CD4-positive, CD25-positive, alpha-beta regulatory T cell (primary cell): Measurements from ENCODE around the gene MRTFB. TPM values are rescaled to one million over a fixed set of nuclear protein-coding genes. Genes with fewer than 3 reads are reported as not detected.

Source experiments
- ATAC-seq, 2 donors: fragments of 150-1000 bp; cut with Tn5 transposase; one replicate each; pipeline ENCODE4 v1.10.0; 2021; ENCODE audit warnings: low read depth in 2 of 2, moderate number of reproducible peaks in 2 of 2, moderate library complexity in 1 of 2
- DNase-seq, 3 donors: peaks; one replicate each; pipeline versions ENCODE4 v3.0.0 to v3.0.0-alpha.2; 2012 to 2022; ENCODE audit warnings: mixed read lengths in 1 of 3
- H3K27ac ChIP-seq: one replicate; pipeline ENCODE4 v1.7.0; 2013; ENCODE audit warnings: mild to moderate bottlenecking, low read length; ENCODE audit not compliant: insufficient read depth, poor library complexity, severe bottlenecking
- H3K27me3 ChIP-seq: one replicate; pipeline ENCODE4 v1.7.0; 2013; ENCODE audit warnings: low read length; ENCODE audit not compliant: control insufficient read depth, insufficient read depth
- H3K36me3 ChIP-seq: one replicate; pipeline ENCODE4 v1.7.0; 2013; ENCODE audit warnings: mild to moderate bottlenecking, low read length, moderate library complexity; ENCODE audit not compliant: control insufficient read depth, insufficient read depth
- H3K4me1 ChIP-seq: 2 replicates; pipeline ENCODE4 v1.7.0; 2013; ENCODE audit warnings: mild to moderate bottlenecking, low read length; ENCODE audit not compliant: insufficient read depth, control insufficient read depth, poor library complexity, severe bottlenecking
- H3K4me3 ChIP-seq: one replicate; pipeline ENCODE4 v1.7.0; 2013; ENCODE audit warnings: low read depth, mild to moderate bottlenecking, low read length, moderate library complexity
- H3K9me3 ChIP-seq, 2 experiments: 1 replicate in 1 of 2; 2 replicates in 1 of 2; pipeline ENCODE4 v1.7.0; 2013; ENCODE audit warnings: low read length in 2 of 2, mild to moderate bottlenecking in 1 of 2, moderate library complexity in 1 of 2; ENCODE audit not compliant: control insufficient read depth in 2 of 2
- H3K27ac Mint-ChIP-seq, 3 donors: one replicate each; pipeline ENCODE4 v1.8.0; 2020 to 2022; ENCODE audit warnings: mild to moderate bottlenecking in 3 of 3, mixed read lengths in 3 of 3, moderate library complexity in 2 of 3
- H3K27me3 Mint-ChIP-seq: one replicate; pipeline ENCODE4 v1.8.0; 2022; ENCODE audit warnings: mild to moderate bottlenecking, mixed read lengths
- H3K36me3 Mint-ChIP-seq: one replicate; pipeline ENCODE4 v1.8.0; 2020; ENCODE audit warnings: mixed read lengths
- H3K4me1 Mint-ChIP-seq, 4 donors: one replicate each; pipeline ENCODE4 v1.8.0; 2020 to 2022; ENCODE audit warnings: mixed read lengths in 4 of 4, mild to moderate bottlenecking in 1 of 4
- H3K4me3 Mint-ChIP-seq, 4 donors: one replicate each; pipeline ENCODE4 v1.8.0; 2020 to 2022; ENCODE audit warnings: mild to moderate bottlenecking in 4 of 4, mixed read lengths in 4 of 4, moderate library complexity in 3 of 4
- H3K9me3 Mint-ChIP-seq, 7 donors: one replicate each; pipeline ENCODE4 v1.8.0; 2020 to 2022; ENCODE audit warnings: mixed read lengths in 7 of 7, mild to moderate bottlenecking in 3 of 7, moderate library complexity in 2 of 7
- polyA plus RNA-seq, 4 donors: library from polyadenylated mRNA; unstranded; fragments of 300-500 nt; fragmentation: Illumina TruSeq; gene quantifications; one replicate each; pipeline ENCODE4 v1.2.3, GENCODE V29; 2021
- total RNA-seq: library from RNA; stranded (reverse); gene quantifications from one replicate; pipeline ENCODE4 v1.2.3, GENCODE V29; 2022

The MRTFB gene
- total and polyA plus RNA-seq, 5 donors from 2014 or later = 3.2 to 21.9 (median 4.4) TPM

GRCh38 chr16:14069818-14070217 is 1.3 kb upstream of the MRTFB start:
- H3K9me3 ChIP-seq = no peaks in the 10 kb centered on the region
- peaks cover 10% of the 10 kb centered on the region for H3K4me1 ChIP-seq
- no peak overlapping the region for H3K27ac Mint-ChIP-seq
- peaks cover 0 to 22% (median 11%) of the 10 kb centered on the region in 4 donors for H3K4me1 Mint-ChIP-seq
- H3K4me3 Mint-ChIP-seq = peak overlapping the region; percentile 84 to 94 (median 90)
- no peaks in the 10 kb centered on the region for H3K36me3 ChIP-seq
- DNase-seq = no peak
- peaks cover 10% of the 10 kb centered on the region for H3K27me3 Mint-ChIP-seq
- no peaks in the 10 kb centered on the region for H3K36me3 Mint-ChIP-seq
- ATAC-seq = no peak
- no peak overlapping the region for H3K27ac ChIP-seq
- no peak overlapping the region for H3K4me3 ChIP-seq
- H3K27me3 ChIP-seq = no peaks in the 10 kb centered on the region
- peaks cover 0 to 1% (median 0%) of the 10 kb centered on the region in 7 donors for H3K9me3 Mint-ChIP-seq

GRCh38 chr16:14070555-14070876 is 603 bp upstream of the MRTFB start:
- peak overlapping the region; percentile 84 to 94 (median 90) for H3K4me3 Mint-ChIP-seq
- no peaks in the 10 kb centered on the region for H3K36me3 ChIP-seq
- peaks cover 10% of the 10 kb centered on the region for H3K4me1 ChIP-seq
- H3K9me3 Mint-ChIP-seq = peaks cover 0 to 1% (median 0%) of the 10 kb centered on the region in 7 donors
- peak in 1 of 3 donors; percentile 6 for DNase-seq
- no peaks in the 10 kb centered on the region for H3K27me3 ChIP-seq
- H3K36me3 Mint-ChIP-seq = no peaks in the 10 kb centered on the region
- no peak overlapping the region for H3K27ac ChIP-seq
- no peak for ATAC-seq
- H3K4me3 ChIP-seq = peak overlapping the region; percentile 72
- peaks cover 10% of the 10 kb centered on the region for H3K27me3 Mint-ChIP-seq
- H3K9me3 ChIP-seq = no peaks in the 10 kb centered on the region
- H3K27ac Mint-ChIP-seq = peak overlapping the region; percentile 50 to 89 (median 81)
- H3K4me1 Mint-ChIP-seq = peaks cover 0 to 22% (median 11%) of the 10 kb centered on the region in 4 donors

- H3K27me3 ChIP-seq = no peaks in the 10 kb centered on the region
- Mint-ChIP-seq H3K36me3 (peaks cover 4% of the 10 kb centered on the region), H3K9me3 (no peaks in the 10 kb centered on the region), H3K4me1 (peaks cover 0 to 22% (median 12%) of the 10 kb centered on the region in 4 donors), H3K27ac (peak overlapping the region in 2 of 3 donors; percentile 85), H3K27me3 (peaks cover 6% of the 10 kb centered on the region), H3K4me3 (peak overlapping the region; percentile 89 to 96 (median 91))
- DNase-seq (peak in 1 of 3 donors; percentile 33), ATAC-seq (peak; percentile 24 to 26)
- peak overlapping the region; percentile 42 for H3K4me3 ChIP-seq
- H3K36me3 ChIP-seq = no peaks in the 10 kb centered on the region
- H3K4me1 ChIP-seq = peaks cover 10% of the 10 kb centered on the region
- H3K9me3 ChIP-seq = no peaks in the 10 kb centered on the region
- H3K27ac ChIP-seq = no peak overlapping the region
These were observed 605 bp downstream of the MRTFB start for GRCh38 chr16:14071576-14072271.

- H3K9me3 Mint-ChIP-seq = no peaks in the 10 kb centered on the region
- Histone ChIP-seq H3K4me1 (peaks cover 10% of the 10 kb centered on the region), H3K9me3 (no peaks in the 10 kb centered on the region), H3K4me3 (peak overlapping the region; percentile 42), H3K36me3 (no peaks in the 10 kb centered on the region), H3K27ac (no peak overlapping the region), H3K27me3 (no peaks in the 10 kb centered on the region)
- peak overlapping the region; percentile 12 to 85 (median 85) for H3K27ac Mint-ChIP-seq
- H3K27me3 Mint-ChIP-seq = peaks cover 6% of the 10 kb centered on the region
- ATAC-seq (no peak), DNase-seq (no peak)
- H3K4me1 Mint-ChIP-seq = peaks cover 0 to 22% (median 14%) of the 10 kb centered on the region in 4 donors
- peak overlapping the region; percentile 89 to 96 (median 91) for H3K4me3 Mint-ChIP-seq
- peaks cover 4% of the 10 kb centered on the region for H3K36me3 Mint-ChIP-seq
These were observed 1.2 kb downstream of the MRTFB start for GRCh38 chr16:14072360-14072759.

GRCh38 chr16:14074544-14074943 is 3.4 kb downstream of the MRTFB start:
- H3K27ac Mint-ChIP-seq = no peak overlapping the region
- DNase-seq = no peak
- peaks cover 0 to 25% (median 17%) of the 10 kb centered on the region in 4 donors for H3K4me1 Mint-ChIP-seq
- H3K27me3 Mint-ChIP-seq = no peaks in the 10 kb centered on the region
- H3K4me3 Mint-ChIP-seq = no peak overlapping the region
- peaks cover 10% of the 10 kb centered on the region for H3K4me1 ChIP-seq
- peaks cover 4% of the 10 kb centered on the region for H3K36me3 Mint-ChIP-seq
- ATAC-seq = no peak
- no peaks in the 10 kb centered on the region for H3K9me3 ChIP-seq
- no peaks in the 10 kb centered on the region for H3K9me3 Mint-ChIP-seq
- H3K4me3 ChIP-seq = no peak overlapping the region
- H3K27me3 ChIP-seq = no peaks in the 10 kb centered on the region
- no peaks in the 10 kb centered on the region for H3K36me3 ChIP-seq
- H3K27ac ChIP-seq = no peak overlapping the region

- DNase-seq (no peak), ATAC-seq (no peak)
- H3K4me3 ChIP-seq = no peak overlapping the region
- no peaks in the 10 kb centered on the region for H3K9me3 ChIP-seq
- H3K27ac ChIP-seq = no peak overlapping the region
- Mint-ChIP-seq H3K9me3 (no peaks in the 10 kb centered on the region), H3K27ac (peak overlapping the region in 1 of 3 donors; percentile 15), H3K4me3 (no peak overlapping the region), H3K4me1 (peaks cover 6 to 19% (median 7%) of the 10 kb centered on the region in 4 donors), H3K36me3 (peaks cover 24% of the 10 kb centered on the region), H3K27me3 (no peaks in the 10 kb centered on the region)
- H3K36me3 ChIP-seq = peaks cover 4% of the 10 kb centered on the region
- no peaks in the 10 kb centered on the region for H3K4me1 ChIP-seq
- H3K27me3 ChIP-seq = no peaks in the 10 kb centered on the region
These were observed 6.8 kb downstream of the MRTFB start for GRCh38 chr16:14077918-14078317.

- H3K9me3 ChIP-seq = no peaks in the 10 kb centered on the region
- DNase-seq = no peak
These were observed 15.4 kb downstream of the MRTFB start for GRCh38 chr16:14086477-14086876.

GRCh38 chr16:14087181-14087580 is 16.1 kb downstream of the MRTFB start:
- Histone ChIP-seq H3K27me3 (no peaks in the 10 kb centered on the region), H3K4me3 (no peak overlapping the region), H3K4me1 (no peaks in the 10 kb centered on the region), H3K9me3 (no peaks in the 10 kb centered on the region), H3K27ac (no peak overlapping the region), H3K36me3 (no peaks in the 10 kb centered on the region)
- Mint-ChIP-seq H3K36me3 (peaks cover 27% of the 10 kb centered on the region), H3K9me3 (no peaks in the 10 kb centered on the region), H3K4me3 (no peak overlapping the region), H3K27ac (no peak overlapping the region), H3K4me1 (peaks cover 14 to 25% (median 21%) of the 10 kb centered on the region in 4 donors), H3K27me3 (no peaks in the 10 kb centered on the region)
- ATAC-seq (no peak), DNase-seq (no peak)

More at GRCh38 chr16:14086477-14086876, 15.4 kb downstream of the MRTFB start:
- H3K4me1 ChIP-seq = no peaks in the 10 kb centered on the region
- H3K27me3 ChIP-seq = no peaks in the 10 kb centered on the region
- H3K27ac Mint-ChIP-seq = no peak overlapping the region
- no peaks in the 10 kb centered on the region for H3K27me3 Mint-ChIP-seq
- H3K4me3 ChIP-seq = no peak overlapping the region
- H3K4me1 Mint-ChIP-seq = peaks cover 11 to 24% (median 24%) of the 10 kb centered on the region in 4 donors
- H3K36me3 Mint-ChIP-seq = peaks cover 28% of the 10 kb centered on the region
- H3K4me3 Mint-ChIP-seq = no peak overlapping the region
- no peak overlapping the region for H3K27ac ChIP-seq
- no peak for ATAC-seq
- peaks cover 3% of the 10 kb centered on the region for H3K36me3 ChIP-seq
- H3K9me3 Mint-ChIP-seq = no peaks in the 10 kb centered on the region
